Activated CD8-positive, alpha-beta memory T cell treated with anti-CD3 and anti-CD28 coated beads, Interleukin-2, amount 50 U/mL, for 1 hour (primary cell): ENCODE results near the gene PGR.
"Not testable (repeated sequence)": the region's sequence is repeated elsewhere in the genome, so short reads cannot be mapped to it uniquely, and the experiment has no call there.

Source experiments
- DNase-seq: peaks from one replicate; pipeline ENCODE4 v3.0.0-alpha.2; 2020; ENCODE audit errors: extremely low read depth

Gene PGR

DNA sequence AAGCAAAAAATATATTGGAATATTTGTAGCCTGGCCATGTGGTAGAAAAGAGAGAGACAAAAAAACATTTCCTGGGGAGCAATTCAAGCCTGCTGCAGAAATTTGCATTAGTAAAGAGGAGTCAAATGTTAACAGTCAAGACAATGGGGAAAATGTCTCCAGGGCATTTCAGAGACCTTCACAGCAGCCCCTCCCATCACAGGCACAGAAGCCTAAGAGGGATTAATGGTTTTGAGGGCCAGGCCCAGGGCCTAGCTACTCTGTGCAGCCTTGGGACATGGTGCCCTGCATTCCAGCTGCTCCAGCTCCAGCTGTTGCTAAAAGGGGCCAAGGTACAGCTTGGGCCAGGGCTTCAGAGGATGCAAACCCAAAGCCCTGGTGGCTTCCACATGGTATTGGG lies 46.8 kb downstream of the PGR start:
- DNase-seq = no peak

GRCh38 chr11:101063706-101064105 lies 65.9 kb downstream of the PGR start:
- no peak for DNase-seq

- no peak for DNase-seq
These were observed 68.0 kb downstream of the PGR start for GRCh38 chr11:101061606-101062005.

- no peak for DNase-seq
These were observed 70.3 kb downstream of the PGR start for GRCh38 chr11:101059331-101059730.

- no peak for DNase-seq
These were observed 76.1 kb downstream of the PGR start for GRCh38 chr11:101053492-101053891.

- DNase-seq = no peak
These were observed 77.9 kb downstream of the PGR start for GRCh38 chr11:101051677-101052076.

GRCh38 chr11:101049813-101050212 lies 79.8 kb downstream of the PGR start:
- no peak for DNase-seq

DNA sequence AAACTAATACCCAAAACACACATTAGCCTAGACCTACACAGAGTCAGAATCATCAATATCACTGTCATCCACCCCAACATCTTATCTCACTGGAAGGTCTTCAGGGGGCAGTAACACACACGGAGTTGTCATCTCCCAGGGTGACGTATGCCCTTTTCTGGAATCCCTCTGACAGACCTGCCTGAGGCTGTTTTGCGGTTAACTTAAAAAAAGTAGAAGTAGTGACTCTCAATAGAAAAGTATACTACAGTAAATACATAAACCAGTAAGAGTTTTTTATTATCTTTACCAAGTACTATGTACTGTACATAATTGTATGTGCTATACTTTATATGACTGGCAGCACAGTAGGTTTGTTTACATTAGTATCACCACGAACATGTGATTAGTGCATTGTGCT lies 80.5 kb downstream of the PGR start:
- DNase-seq = no peak

GRCh38 chr11:101048479-101048878 lies 81.1 kb downstream of the PGR start:
- DNase-seq = no peak

DNA sequence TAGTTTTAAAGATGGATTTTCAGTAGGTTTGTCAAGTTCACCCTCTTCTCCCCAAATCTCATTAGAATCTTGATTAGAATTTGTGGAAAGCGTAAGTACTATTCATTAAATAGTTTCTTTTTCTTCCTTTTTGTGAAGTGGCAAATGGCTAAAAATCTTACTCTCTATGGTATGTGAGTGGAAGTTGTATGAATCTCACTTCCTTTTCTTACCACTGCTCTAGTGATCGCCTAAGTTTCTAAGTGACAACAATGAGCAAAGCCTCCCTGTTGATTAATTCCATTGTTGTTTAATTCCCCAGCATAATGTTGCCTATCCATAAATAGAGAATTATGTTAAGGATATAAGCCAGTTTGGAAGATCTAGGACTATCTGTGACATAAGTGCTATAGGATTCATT lies 82.7 kb downstream of the PGR start:
- no peak for DNase-seq

GRCh38 chr11:101045415-101045814 lies 84.2 kb downstream of the PGR start:
- DNase-seq = no peak

- DNase-seq = no peak
These were observed 85.7 kb downstream of the PGR start for GRCh38 chr11:101043940-101044339.

- no peak for DNase-seq
These were observed 93.7 kb downstream of the PGR start for GRCh38 chr11:101035872-101036271.

DNA sequence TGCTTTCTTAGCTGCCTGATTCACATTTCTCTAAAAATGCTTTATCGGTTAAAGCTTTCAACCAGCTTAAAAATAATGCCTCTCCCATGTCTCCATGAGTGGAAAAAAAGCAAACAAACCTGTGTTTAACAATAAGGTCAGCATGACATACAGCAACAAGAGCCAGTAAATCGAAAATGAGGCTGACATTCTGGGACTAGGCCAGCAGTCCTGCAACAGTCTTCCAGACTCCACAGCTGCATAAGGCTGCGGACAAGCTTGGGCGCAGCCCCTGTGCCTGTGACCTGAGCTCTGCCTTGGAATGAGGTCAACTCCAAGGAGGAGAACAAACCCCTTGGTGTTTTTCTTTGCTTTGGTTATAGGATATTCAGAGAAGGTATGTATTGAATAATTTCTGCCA lies 95.5 kb downstream of the PGR start:
- no peak for DNase-seq

GRCh38 chr11:101032991-101033390 lies 96.6 kb downstream of the PGR start:
- DNase-seq = no peak

DNA sequence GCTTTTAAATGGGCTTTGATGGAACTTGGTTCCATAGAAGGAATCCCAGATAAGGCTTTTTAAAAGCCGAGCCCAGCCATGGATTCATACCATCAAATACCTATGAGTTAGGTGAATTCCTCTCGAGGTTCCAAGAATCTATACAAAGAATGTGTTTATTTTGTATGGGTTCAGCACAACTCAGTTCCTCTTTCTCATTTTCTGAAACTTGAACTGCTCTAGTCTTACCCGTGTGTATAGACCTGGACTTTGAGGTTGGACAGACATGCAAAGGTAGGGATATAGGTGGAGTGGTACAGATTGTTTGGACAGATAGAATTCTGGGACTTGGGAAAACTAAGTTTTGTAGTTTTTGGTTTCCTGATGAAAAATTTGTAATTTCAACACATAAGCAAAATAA lies 97.9 kb downstream of the PGR start:
- DNase-seq = no peak

DNA sequence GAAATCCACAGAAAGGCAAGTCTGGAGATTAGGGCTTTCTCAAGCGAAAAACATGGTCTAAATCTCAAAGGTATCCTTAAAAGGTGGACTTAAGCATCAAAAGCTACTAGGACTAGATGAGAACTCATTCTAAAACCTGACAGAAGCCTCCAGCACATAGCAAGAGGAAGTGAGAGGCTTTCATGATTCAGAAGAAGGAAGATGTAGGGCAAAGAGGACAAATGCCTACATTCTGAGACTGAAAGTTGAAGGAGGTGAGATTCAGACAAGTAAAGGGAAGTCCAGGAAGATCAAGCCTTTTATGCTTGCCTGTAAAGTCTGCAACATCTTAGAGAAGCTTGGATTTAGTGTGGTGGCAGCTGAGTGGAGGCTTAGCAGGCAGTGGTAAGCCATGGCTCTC lies 98.9 kb downstream of the PGR start:
- no peak for DNase-seq

DNA sequence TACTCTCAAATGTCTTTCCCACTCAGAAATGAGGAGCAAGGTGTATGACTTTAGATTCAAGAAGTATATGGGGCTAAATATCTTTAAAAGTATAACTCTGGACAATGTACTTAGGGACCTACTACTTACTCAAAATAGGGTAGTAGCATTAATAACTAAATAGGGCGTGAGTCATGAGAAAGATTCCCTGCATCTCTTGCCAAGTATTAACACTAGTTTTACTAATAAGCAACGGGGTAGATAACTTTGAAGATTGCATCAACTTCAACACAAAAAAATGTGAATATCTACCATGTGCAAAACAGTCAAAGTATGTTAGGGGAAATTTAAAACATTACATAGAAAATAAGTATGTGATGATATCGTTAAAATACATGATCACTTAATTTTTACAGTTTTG lies 99.6 kb downstream of the PGR start:
- DNase-seq = no peak

- no peak for DNase-seq
These were observed 101.0 kb downstream of the PGR start for GRCh38 chr11:101028644-101029043.

DNA sequence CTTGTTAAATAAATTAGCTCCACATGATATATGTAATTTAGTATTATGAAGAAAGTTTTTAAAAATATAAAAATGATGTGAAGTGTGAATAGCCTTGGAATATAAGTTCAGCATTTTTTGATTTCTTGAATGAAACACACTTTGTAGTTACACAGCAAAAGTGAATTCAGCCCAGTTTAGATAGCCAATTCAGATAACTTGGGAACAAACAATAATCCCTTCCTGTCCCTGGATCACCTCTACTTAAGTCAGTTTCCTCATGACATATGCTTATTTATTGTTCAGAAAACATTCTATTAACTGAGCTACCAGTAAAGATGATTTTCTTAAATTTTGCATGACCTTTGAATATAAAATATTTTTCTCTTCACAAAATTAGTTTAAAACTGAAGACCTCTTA lies 107.4 kb downstream of the PGR start:
- no peak for DNase-seq

GRCh38 chr11:101019870-101020269 lies 109.7 kb downstream of the PGR start:
- no peak for DNase-seq

DNA sequence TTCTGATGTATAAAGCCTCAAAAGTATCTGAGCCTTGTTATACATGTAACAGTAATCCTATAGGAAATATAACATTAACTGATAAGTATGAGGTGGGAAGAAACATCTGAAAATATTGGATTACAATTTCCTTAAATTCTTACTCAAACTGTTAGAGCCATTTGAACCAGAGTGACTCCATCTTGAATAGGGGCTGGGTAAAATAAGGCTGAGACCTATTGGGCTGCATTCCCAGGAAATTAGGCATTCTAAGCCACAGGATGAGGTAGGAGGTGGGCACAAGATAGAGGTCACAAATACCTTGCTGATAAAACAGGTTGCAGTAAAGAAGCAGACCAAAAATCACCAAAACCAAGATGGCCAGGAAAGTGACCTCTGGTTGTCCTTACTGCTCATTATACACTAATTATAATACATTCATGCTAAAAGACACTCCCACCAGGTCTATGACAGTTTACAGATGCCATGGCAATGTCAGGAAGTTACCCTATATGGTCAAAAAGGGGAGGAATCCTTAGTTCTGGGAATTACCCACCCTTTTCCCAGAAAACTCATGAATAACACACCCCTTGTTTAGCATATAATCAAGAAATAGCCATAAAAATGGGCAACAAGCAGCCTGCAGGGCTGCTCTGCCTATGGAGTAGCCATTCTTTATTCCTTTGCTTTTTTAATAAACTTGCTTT lies 114.9 kb downstream of the PGR start:
- no peak for DNase-seq

DNA sequence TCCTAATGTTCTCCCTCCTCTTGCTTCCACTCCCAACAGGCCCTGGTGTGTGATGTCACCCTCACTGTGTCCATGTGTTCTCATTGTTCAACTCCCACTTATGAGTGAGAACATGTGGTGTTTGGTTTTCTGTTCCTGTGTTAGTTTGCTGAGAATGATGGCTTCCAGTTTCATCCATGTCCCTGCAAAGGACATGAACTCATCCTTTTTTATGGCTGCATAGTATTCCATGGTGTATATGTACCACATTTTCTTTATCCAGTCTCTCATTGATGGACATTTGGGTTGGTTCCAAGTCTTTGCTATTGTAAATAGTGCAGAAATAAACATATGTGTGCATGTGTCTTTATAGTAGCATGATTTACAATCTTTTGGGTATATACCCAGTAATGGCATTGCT lies 115.9 kb downstream of the PGR start:
- not testable (repeated sequence) for DNase-seq

GRCh38 chr11:101011881-101012280 lies 117.7 kb downstream of the PGR start:
- DNase-seq = no peak
